Kidney (tissue), 14 donors: ENCODE measurements around the gene NHERF2. TPM values are rescaled to one million over a fixed set of nuclear protein-coding genes. Genes with fewer than 3 reads are reported as not detected.
A peak's percentile ranks its signal among the peaks of the same experiment; 100 is the strongest.

ENCODE experiments used
- DNase-seq, 5 donors: peaks; one replicate each; pipeline ENCODE4 v3.0.0-alpha.2; 2013 to 2020
- FAIRE-seq: peaks from 2 replicates; lab custom pipeline; 2012; peaks lifted over from hg19 to GRCh38; lab: Jason Lieb, UNC
- H3K27ac ChIP-seq, 2 donors: one replicate each; pipeline ENCODE4 v1.7.0; 2013; ENCODE audit warnings: low read depth in 2 of 2, low read length in 2 of 2, inconsistent platforms in 1 of 2
- H3K27me3 ChIP-seq: one replicate; pipeline ENCODE4 v1.7.1; 2013; ENCODE audit warnings: low read length, inconsistent platforms; ENCODE audit not compliant: control insufficient read depth, insufficient read depth
- H3K36me3 ChIP-seq, 3 donors: one replicate each; pipeline versions ENCODE4 v1.7.0 to v1.7.1; 2013; ENCODE audit warnings: low read length in 3 of 3, control low read depth in 1 of 3, inconsistent platforms in 1 of 3; ENCODE audit not compliant: insufficient read depth in 3 of 3, control insufficient read depth in 2 of 3
- H3K4me1 ChIP-seq, 3 donors: one replicate each; pipeline versions ENCODE4 v1.7.0 to v1.7.1; 2013; ENCODE audit warnings: low read length in 3 of 3, inconsistent platforms in 1 of 3, low read depth in 1 of 3; ENCODE audit not compliant: control insufficient read depth in 2 of 3, insufficient read depth in 2 of 3
- H3K4me3 ChIP-seq, 3 donors: one replicate each; pipeline versions ENCODE4 v1.7.0 to v1.8.1; 2013; ENCODE audit warnings: low read length in 3 of 3, control low read depth in 1 of 3, inconsistent platforms in 1 of 3
- H3K9ac ChIP-seq, 3 donors: one replicate each; pipeline versions ENCODE4 v1.7.0 to v1.7.1; 2013; ENCODE audit warnings: low read length in 3 of 3, control low read depth in 1 of 3, inconsistent platforms in 1 of 3
- H3K9me3 ChIP-seq, 3 donors: one replicate each; pipeline versions ENCODE4 v1.7.0 to v1.7.1; 2013; ENCODE audit warnings: low read length in 3 of 3, control low read depth in 1 of 3, inconsistent platforms in 1 of 3; ENCODE audit not compliant: control insufficient read depth in 2 of 3, insufficient read depth in 1 of 3
- intact Hi-C: fragments of 100-400 bp; cut with DNase I; formaldehyde crosslinking; loops from one replicate; pipeline ENCODE4 v1.11.1; 2022
- polyA plus RNA-seq: library from polyadenylated mRNA; stranded (reverse); fragments of 350-450 nt; fragmentation: Illumina TruSeq; extraction: RNeasy Lipid Tissue Mini Kit (QIAGEN cat#74804); gene quantifications from one replicate; pipeline ENCODE4 v1.2.3, GENCODE V29; 2014; ENCODE audit warnings: low read depth, low replicate concordance; ENCODE audit not compliant: insufficient read depth
- total RNA-seq: library from RNA; stranded (reverse); fragmentation: NEBNext Ultra II Directional; extraction: Animal tissue kit (Norgen Biotek cat#: 25700); gene quantifications from one replicate; pipeline ENCODE4 v1.2.1, GENCODE V29; 2021
- TF ChIP-seq, protein P1 (sequence below): IDR thresholded peaks from 3 replicates; pipeline ENCODE4 v1.5.1; 2012; ENCODE audit warnings: mild to moderate bottlenecking, moderate library complexity, borderline replicate concordance; ENCODE audit not compliant: insufficient read depth; ENCODE audit errors: extremely low read depth
- donor health status: control.
- donor health status: control.
- donor health status: control.
- donor health status: control.
- donor health status: control.
- donor health status: DM: yes; HTN: yes; CAD: no.
- donor health status: Normal renal cell carcinoma (clear cell type).

The NHERF2 gene
- total and polyA plus RNA-seq, 2 donors from 2014 or later: 238 to 405 TPM

GRCh38 chr16:2047330-2048115 is 20.8 kb downstream of the NHERF2 start, which contains the start of the genes NTHL1 and TSC2:
Gene NTHL1, minus strand, starts transcription at chr16:2047834. Its CDS starts 11 bp downstream, at chr16:2047823.
Gene TSC2, plus strand, starts transcription at chr16:2047985. Its CDS starts 631 bp downstream, at chr16:2048616.
- Histone ChIP-seq H3K4me3 (peak within 1 kb of the TSS; percentile 80 to 94 (median 87)), H3K27ac (peak within 1 kb of the TSS in 1 of 2 donors; percentile 23), H3K36me3 (peaks cover 0 to 11% (median 3%) of the 10 kb centered on the region in 3 donors), H3K27me3 (no peaks in the 10 kb centered on the region), H3K4me1 (peaks cover 0 to 29% (median 4%) of the 10 kb centered on the region in 3 donors), H3K9ac (peak within 1 kb of the TSS; percentile 67 to 92 (median 67)), H3K9me3 (no peaks in the 10 kb centered on the region)
- intact Hi-C loops: no loop called here
- TF ChIP-seq, protein P1, sequence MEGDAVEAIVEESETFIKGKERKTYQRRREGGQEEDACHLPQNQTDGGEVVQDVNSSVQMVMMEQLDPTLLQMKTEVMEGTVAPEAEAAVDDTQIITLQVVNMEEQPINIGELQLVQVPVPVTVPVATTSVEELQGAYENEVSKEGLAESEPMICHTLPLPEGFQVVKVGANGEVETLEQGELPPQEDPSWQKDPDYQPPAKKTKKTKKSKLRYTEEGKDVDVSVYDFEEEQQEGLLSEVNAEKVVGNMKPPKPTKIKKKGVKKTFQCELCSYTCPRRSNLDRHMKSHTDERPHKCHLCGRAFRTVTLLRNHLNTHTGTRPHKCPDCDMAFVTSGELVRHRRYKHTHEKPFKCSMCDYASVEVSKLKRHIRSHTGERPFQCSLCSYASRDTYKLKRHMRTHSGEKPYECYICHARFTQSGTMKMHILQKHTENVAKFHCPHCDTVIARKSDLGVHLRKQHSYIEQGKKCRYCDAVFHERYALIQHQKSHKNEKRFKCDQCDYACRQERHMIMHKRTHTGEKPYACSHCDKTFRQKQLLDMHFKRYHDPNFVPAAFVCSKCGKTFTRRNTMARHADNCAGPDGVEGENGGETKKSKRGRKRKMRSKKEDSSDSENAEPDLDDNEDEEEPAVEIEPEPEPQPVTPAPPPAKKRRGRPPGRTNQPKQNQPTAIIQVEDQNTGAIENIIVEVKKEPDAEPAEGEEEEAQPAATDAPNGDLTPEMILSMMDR: peak; percentile 63
- DNase-seq (peak; percentile 98 to 99 (median 98)), FAIRE-seq (no peak)

- FAIRE-seq (no peak), DNase-seq (no peak)
- H3K27me3 ChIP-seq: no peaks in the 10 kb centered on the region
- H3K36me3 ChIP-seq: peaks cover 0 to 15% (median 4%) of the 10 kb centered on the region in 3 donors
- H3K9me3 ChIP-seq: no peaks in the 10 kb centered on the region
- H3K9ac ChIP-seq: peak overlapping the region; percentile 67 to 92 (median 67)
- TF ChIP-seq, protein P1: no peak
- H3K27ac ChIP-seq: peak overlapping the region in 1 of 2 donors; percentile 23
- peaks cover 0 to 27% (median 4%) of the 10 kb centered on the region in 3 donors for H3K4me1 ChIP-seq
- intact Hi-C loops: no loop called here
- H3K4me3 ChIP-seq: peak overlapping the region; percentile 80 to 94 (median 87)
Measured at GRCh38 chr16:2048116-2048543, 21.4 kb downstream of the NHERF2 start.

DNA sequence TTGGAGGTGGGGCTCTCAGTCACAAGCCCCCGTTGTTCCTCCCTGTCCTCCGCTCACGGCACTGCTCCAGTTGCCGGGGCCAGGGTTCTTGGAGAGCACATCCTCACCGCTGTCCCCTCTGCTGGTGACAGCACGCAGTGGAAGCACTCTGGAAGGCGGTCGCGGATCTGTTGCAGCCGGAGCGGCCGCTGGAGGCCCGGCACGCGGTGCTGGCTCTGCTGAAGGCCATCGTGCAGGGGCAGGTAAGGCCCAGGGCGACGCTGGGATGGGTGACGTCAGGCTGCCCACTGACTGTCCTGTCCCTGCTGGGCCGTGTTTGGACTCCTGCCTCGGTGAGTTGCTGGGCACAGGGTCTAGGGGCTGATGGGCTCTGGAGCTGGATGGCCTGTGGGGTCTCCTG is 26.5 kb downstream of the NHERF2 start:
- no peak for FAIRE-seq
- Histone ChIP-seq H3K27ac (no peak overlapping the region), H3K36me3 (peaks cover 0 to 30% (median 23%) of the 10 kb centered on the region in 3 donors), H3K27me3 (no peaks in the 10 kb centered on the region), H3K4me1 (peaks cover 0 to 6% (median 0%) of the 10 kb centered on the region in 3 donors), H3K9me3 (no peaks in the 10 kb centered on the region), H3K4me3 (no peak overlapping the region), H3K9ac (no peak overlapping the region)
- DNase-seq: no peak
- intact Hi-C loops: no loop called here
- TF ChIP-seq, protein P1: no peak
